Measurements from ENCODE around the gene HNRNPF. TPM values are rescaled to one million over a fixed set of nuclear protein-coding genes. Genes with fewer than 3 reads are reported as not detected.
"Not testable (repeated sequence)": the region's sequence is repeated elsewhere in the genome, so short reads cannot be mapped to it uniquely, and the experiment has no call there.

HNRNPF gene
- 100 to 1,000 TPM; 379 to 383 TPM for total RNA-seq

DNA sequence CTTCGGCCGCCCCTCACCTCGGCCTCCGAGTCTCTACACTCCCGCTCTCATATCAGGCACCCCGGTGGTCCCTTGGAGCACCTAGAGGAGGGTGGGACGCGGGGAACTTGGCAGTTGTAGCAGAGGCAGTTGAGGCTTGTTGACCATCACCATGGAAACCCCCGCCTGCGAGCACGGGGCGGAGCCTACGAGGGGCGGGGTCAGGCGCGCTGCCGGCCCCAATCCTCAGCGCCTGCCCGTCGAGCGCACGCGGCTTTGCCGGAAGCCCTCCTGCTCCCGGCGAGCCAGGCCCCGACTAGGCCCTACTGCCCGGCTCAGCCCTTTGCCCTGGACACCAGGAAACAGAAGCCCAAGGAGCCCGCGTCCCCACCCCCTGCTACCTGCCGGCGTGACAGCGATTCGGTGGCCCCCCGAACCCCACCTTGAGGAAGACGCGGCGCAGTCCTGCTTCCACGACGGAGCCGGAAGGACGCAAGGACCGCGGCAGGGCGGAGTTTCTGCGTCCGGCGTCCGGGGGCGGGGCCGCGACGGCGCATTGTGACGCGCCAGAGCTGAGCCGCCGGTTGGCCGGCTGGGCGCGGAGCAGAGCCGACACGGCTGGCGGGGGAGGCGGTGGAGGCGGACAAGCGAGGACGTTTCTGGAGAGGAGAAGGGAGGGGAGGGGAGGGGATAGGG, at the start of gene HNRNPF:
TSS of gene HNRNPF (minus strand) at position 477 of the 675 bp plus-strand sequence. CDS start 21,302 bp downstream, outside the sequence.
- intact Hi-C loops (cut with micrococcal nuclease): loop anchor here (1.0 to 10.0 kb wide), 5 partner anchors 11 to 772 kb away; partner anchors contain the start of gene ZNF33B
- peak; percentile 94 for DNase-seq
- H3K27me3 Mint-ChIP-seq (ENCODE audit: low read depth): no peaks in the 10 kb centered on the region
- peak within 1 kb of the TSS; percentile 96 for H3K27ac Mint-ChIP-seq
- peaks cover 43% of the 10 kb centered on the region for H3K36me3 Mint-ChIP-seq (ENCODE audit: low read depth)
- peak within 1 kb of the TSS; percentile 88 for H3K4me3 Mint-ChIP-seq
- no peaks in the 10 kb centered on the region for H3K9me3 Mint-ChIP-seq
- peaks cover 22% of the 10 kb centered on the region for H3K4me1 Mint-ChIP-seq (ENCODE audit: low read depth)
- CTCF ChIA-PET: interaction anchor here (1.4 kb wide), 1 partner anchor 10 kb away, joined by 3 read pairs; no protein-coding TSS in a partner anchor

DNA sequence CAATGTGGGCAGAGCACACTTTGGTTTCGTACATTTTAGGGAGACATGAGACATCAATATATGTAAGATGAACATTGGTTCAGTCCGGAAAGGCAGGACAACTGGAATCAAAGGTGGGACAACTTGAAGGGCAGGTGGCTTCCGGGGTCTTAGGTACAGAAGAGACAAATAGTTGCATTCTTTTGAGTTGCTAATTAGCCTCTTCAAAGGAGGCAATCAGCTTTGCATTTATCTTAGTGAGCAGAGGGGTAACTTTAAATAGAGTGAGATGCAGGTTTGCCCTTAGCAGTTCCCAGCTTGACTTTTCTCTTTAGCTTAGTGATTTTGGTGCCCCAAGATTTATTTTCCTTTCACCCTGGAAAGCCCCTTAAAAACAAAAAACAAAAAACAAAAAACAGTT, 49.2 kb upstream of the HNRNPF start:
- CTCF ChIA-PET: interaction anchor here (0.6 to 1.8 kb wide), 7 partner anchors 99 to 254 kb away, joined by 3 to 7 read pairs (median 4); no protein-coding TSS in a partner anchor
- no peaks in the 10 kb centered on the region for H3K27me3 Mint-ChIP-seq (ENCODE audit: low read depth)
- H3K4me3 Mint-ChIP-seq: no peak overlapping the region
- DNase-seq: no peak
- intact Hi-C loops (cut with micrococcal nuclease): no loop called here
- H3K4me1 Mint-ChIP-seq (ENCODE audit: low read depth): peaks cover 39% of the 10 kb centered on the region
- H3K9me3 Mint-ChIP-seq: no peaks in the 10 kb centered on the region
- H3K36me3 Mint-ChIP-seq (ENCODE audit: low read depth): peaks cover 7% of the 10 kb centered on the region
- H3K27ac Mint-ChIP-seq: peak overlapping the region; percentile 3

DNA sequence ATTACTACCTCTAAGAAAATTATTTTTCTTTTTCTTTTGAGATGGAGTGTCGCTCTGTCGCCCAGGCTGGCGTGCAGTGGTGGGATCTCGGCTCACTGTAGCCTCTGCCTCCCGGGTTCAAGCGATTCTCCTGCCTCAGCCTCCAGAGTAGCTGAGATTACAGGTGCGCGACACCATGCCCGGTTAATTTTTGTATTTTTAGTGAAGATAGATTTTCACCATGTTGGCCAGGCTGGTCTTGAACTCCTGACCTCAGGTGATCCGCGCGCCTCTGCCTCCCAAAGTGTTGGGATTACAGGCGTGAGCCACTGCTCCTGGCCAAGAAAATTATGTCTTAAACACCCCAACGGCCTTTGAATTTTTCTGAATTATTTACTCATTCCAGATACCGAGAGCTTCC, 47.6 kb upstream of the HNRNPF start:
- H3K27me3 Mint-ChIP-seq (ENCODE audit: low read depth); H3K9me3 Mint-ChIP-seq; H3K36me3 Mint-ChIP-seq (ENCODE audit: low read depth); intact Hi-C loops (cut with micrococcal nuclease); DNase-seq: not testable (repeated sequence)
- H3K4me1 Mint-ChIP-seq (ENCODE audit: low read depth): peaks cover 53% of the 10 kb centered on the region
- peak overlapping the region; percentile 96 for H3K27ac Mint-ChIP-seq
- H3K4me3 Mint-ChIP-seq: peak overlapping the region; percentile 39
- CTCF ChIA-PET: interaction anchor here (0.6 to 1.6 kb wide), 6 partner anchors 8 to 69 kb away, joined by 3 read pairs; no protein-coding TSS in a partner anchor

- H3K9me3 Mint-ChIP-seq; intact Hi-C loops (cut with micrococcal nuclease); H3K27me3 Mint-ChIP-seq (ENCODE audit: low read depth); H3K36me3 Mint-ChIP-seq (ENCODE audit: low read depth): not testable (repeated sequence)
- Mint-ChIP-seq H3K27ac (peak overlapping the region; percentile 96), H3K4me1 (ENCODE audit: low read depth) (peaks cover 53% of the 10 kb centered on the region), H3K4me3 (peak overlapping the region; percentile 99)
- CTCF ChIA-PET: interaction anchor here (0.6 to 1.1 kb wide), 3 partner anchors 10 to 34 kb away, joined by 3 read pairs; no protein-coding TSS in a partner anchor
- peak; percentile 19 for DNase-seq
Observed at GRCh38 chr10:43454025-43454424, 45.0 kb upstream of the HNRNPF start.

GRCh38 chr10:43453266-43453831, 44.4 kb upstream of the HNRNPF start:
- Mint-ChIP-seq H3K27me3 (ENCODE audit: low read depth) (no peaks in the 10 kb centered on the region), H3K4me1 (ENCODE audit: low read depth) (peaks cover 48% of the 10 kb centered on the region), H3K36me3 (ENCODE audit: low read depth) (peaks cover 7% of the 10 kb centered on the region), H3K4me3 (peak overlapping the region; percentile 32), H3K9me3 (no peaks in the 10 kb centered on the region), H3K27ac (peak overlapping the region; percentile 93)
- intact Hi-C loops (cut with micrococcal nuclease): no loop called here
- CTCF ChIA-PET: interaction anchor here (0.6 to 1.1 kb wide), 3 partner anchors 9 to 104 kb away, joined by 3 to 4 read pairs (median 4); no protein-coding TSS in a partner anchor
- peak; percentile 9 for DNase-seq

- DNase-seq: no peak
- Mint-ChIP-seq H3K4me1 (ENCODE audit: low read depth) (peaks cover 44% of the 10 kb centered on the region), H3K27ac (peak overlapping the region; percentile 93), H3K27me3 (ENCODE audit: low read depth) (no peaks in the 10 kb centered on the region), H3K9me3 (no peaks in the 10 kb centered on the region), H3K36me3 (ENCODE audit: low read depth) (peaks cover 10% of the 10 kb centered on the region), H3K4me3 (peak overlapping the region; percentile 24)
- CTCF ChIA-PET: interaction anchor here (0.6 to 1.0 kb wide), 5 partner anchors 45 to 160 kb away, joined by 3 to 4 read pairs (median 3); no protein-coding TSS in a partner anchor
- intact Hi-C loops (cut with micrococcal nuclease): no loop called here
Observed at GRCh38 chr10:43452356-43452914, 43.4 kb upstream of the HNRNPF start.

DNA sequence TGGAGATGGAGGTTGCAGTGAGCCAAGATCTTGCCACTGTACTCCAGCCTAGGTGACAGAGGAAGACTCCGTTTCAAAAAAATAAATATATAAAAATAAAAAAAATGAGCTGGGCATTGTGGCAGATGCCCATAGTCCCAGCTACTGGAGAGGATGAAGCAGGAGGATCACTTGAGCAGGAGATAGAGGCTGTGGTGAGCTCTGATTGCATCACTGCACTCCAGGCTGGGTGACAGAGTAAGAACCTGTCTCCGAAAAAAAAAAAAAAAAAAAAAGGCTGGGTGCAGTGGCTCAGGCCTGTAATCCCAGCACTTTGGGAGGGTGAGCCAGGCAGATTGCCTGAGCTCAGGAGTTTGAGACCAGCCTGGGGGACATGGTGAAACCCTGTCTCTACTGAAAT, 39.8 kb upstream of the HNRNPF start:
- DNase-seq: no peak
- CTCF ChIA-PET: interaction anchor here (0.8 to 1.3 kb wide), 4 partner anchors 8 to 86 kb away, joined by 3 to 4 read pairs (median 4); partner anchors contain the start of gene ZNF487
- Mint-ChIP-seq H3K27me3 (ENCODE audit: low read depth) (no peaks in the 10 kb centered on the region), H3K36me3 (ENCODE audit: low read depth) (peaks cover 9% of the 10 kb centered on the region), H3K4me3 (no peak overlapping the region), H3K9me3 (peaks cover 5% of the 10 kb centered on the region), H3K4me1 (ENCODE audit: low read depth) (peaks cover 26% of the 10 kb centered on the region), H3K27ac (no peak overlapping the region)
- intact Hi-C loops (cut with micrococcal nuclease): no loop called here

DNA sequence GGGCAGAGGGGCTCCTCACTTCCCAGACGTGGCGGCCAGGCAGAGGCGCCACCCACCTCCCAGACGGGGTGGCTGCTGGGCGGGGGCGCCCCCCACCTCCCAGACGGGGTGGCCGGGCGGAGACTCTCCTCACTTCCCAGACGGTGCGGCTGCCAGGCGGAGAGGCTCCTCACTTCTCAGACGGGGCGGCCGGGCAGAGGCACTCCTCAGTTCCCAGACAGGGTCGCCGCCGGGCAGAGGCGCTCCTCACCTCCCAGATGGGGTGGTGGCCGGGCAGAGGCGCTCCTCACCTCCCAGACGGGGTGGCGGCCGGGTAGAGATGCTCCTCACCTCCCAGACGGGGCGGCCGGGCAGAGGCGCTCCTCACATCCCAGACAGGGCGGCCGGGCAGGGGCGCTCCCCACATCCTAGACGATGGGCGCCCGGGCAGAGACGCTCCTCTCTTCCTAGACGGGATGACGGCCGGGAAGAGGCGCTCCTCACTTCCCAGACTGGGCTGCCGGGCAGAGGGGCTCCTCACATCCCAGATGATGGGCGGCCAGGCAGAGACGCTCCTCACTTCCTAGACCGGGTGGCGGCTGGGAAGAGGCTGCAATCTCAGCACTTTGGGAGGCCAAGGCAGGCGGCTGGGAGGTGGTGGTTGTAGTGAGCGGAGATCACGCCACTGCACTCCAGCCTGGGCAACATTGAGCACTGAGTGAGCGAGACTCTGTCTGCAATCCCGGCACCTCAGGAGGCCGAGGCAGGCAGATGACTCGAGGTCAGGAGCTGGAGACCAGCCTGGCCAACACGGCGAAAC, 37.4 kb upstream of the HNRNPF start:
- H3K4me1 Mint-ChIP-seq (ENCODE audit: low read depth); H3K4me3 Mint-ChIP-seq; CTCF ChIA-PET; H3K36me3 Mint-ChIP-seq (ENCODE audit: low read depth); H3K27me3 Mint-ChIP-seq (ENCODE audit: low read depth); H3K9me3 Mint-ChIP-seq; intact Hi-C loops (cut with micrococcal nuclease); H3K27ac Mint-ChIP-seq: not testable (repeated sequence)
- DNase-seq: peak; percentile 22

DNA sequence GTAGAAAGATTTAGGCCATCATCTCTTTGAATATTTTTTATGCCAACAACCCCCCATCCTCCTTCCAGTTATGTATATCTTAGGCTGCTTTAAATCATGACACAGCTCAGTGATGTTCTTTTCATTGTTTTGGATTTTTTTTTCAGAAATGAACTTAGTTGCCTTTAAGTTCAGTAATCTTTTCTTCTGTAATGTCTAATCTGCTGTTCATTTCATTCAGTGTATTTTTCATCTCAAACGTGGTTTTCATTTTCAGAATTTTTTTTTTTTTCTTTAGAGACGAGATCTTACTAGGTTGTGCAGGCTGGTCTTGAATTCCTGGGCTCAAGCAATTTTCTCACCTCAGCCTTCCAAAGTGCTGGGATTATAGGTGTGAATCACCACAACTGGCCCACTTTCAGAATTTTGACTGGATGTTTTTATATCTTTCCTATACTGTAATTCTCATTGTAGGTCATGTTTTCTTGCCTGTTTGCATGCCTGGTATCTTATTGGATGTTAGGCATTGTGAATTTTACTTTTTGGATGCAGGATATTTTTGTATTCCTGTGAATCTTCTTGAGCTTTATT, 36.0 kb upstream of the HNRNPF start:
- Mint-ChIP-seq H3K9me3 (peaks cover 5% of the 10 kb centered on the region), H3K4me1 (ENCODE audit: low read depth) (peaks cover 4% of the 10 kb centered on the region), H3K27me3 (ENCODE audit: low read depth) (no peaks in the 10 kb centered on the region), H3K4me3 (no peak overlapping the region), H3K36me3 (ENCODE audit: low read depth) (peaks cover 9% of the 10 kb centered on the region), H3K27ac (no peak overlapping the region)
- CTCF ChIA-PET: interaction anchor here (0.6 to 1.4 kb wide), 3 partner anchors 9 to 44 kb away, joined by 3 to 6 read pairs (median 3); no protein-coding TSS in a partner anchor
- DNase-seq: no peak
- intact Hi-C loops (cut with micrococcal nuclease): no loop called here

DNA sequence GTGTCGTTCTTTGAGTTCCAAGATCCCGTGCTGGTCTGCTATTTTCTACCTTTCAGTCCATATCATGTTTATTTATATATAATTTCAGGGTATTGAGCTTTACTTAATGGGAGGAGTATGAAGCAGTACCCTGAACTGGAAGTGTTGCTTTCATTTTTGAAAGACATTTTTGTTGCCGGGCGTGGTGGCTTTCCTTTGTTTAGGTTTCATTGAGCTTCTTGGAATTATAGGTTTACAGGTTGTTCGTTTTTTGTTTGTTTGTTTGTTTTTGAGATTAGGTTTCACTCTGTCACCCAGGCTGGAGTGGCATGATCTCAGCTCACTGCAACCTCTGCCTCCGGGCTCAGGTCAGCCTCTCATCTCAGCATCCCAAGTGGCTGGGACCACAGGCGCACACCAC, 35.3 kb upstream of the HNRNPF start:
- Mint-ChIP-seq H3K4me1 (ENCODE audit: low read depth) (peaks cover 4% of the 10 kb centered on the region), H3K9me3 (peaks cover 5% of the 10 kb centered on the region), H3K4me3 (no peak overlapping the region), H3K36me3 (ENCODE audit: low read depth) (peaks cover 9% of the 10 kb centered on the region), H3K27me3 (ENCODE audit: low read depth) (no peaks in the 10 kb centered on the region), H3K27ac (no peak overlapping the region)
- CTCF ChIA-PET: interaction anchor here (0.6 to 1.4 kb wide), 3 partner anchors 10 to 44 kb away, joined by 3 to 6 read pairs (median 3); no protein-coding TSS in a partner anchor
- intact Hi-C loops (cut with micrococcal nuclease): no loop called here
- DNase-seq: no peak

- Mint-ChIP-seq H3K27me3 (ENCODE audit: low read depth) (no peaks in the 10 kb centered on the region), H3K4me3 (no peak overlapping the region), H3K36me3 (ENCODE audit: low read depth) (peaks cover 8% of the 10 kb centered on the region), H3K27ac (no peak overlapping the region), H3K4me1 (ENCODE audit: low read depth) (peaks cover 14% of the 10 kb centered on the region), H3K9me3 (peaks cover 2% of the 10 kb centered on the region)
- DNase-seq: no peak
- CTCF ChIA-PET: no interaction called here
- intact Hi-C loops (cut with micrococcal nuclease): no loop called here
Observed at GRCh38 chr10:43440463-43441134, 31.6 kb upstream of the HNRNPF start.

Measured in activated naive CD4-positive, alpha-beta T cell treated with anti-CD3 and anti-CD28 coated beads for 36 hours (primary cell).